Fibroblast of lung (primary cell): ENCODE results near the gene CIB1. TPM values are rescaled to one million over a fixed set of nuclear protein-coding genes. Genes with fewer than 3 reads are reported as not detected.
"Not testable (repeated sequence)": the region's sequence is repeated elsewhere in the genome, so short reads cannot be mapped to it uniquely, and the experiment has no call there.

Source experiments
- DNase-seq, 2 donors: peaks; one replicate each; pipeline versions ENCODE4 v3.0.0 to v3.0.0-alpha.2; 2010; ENCODE audit warnings: low read depth in 2 of 2
- H2AFZ ChIP-seq: 2 replicates; pipeline ENCODE4 v1.5.1; 2012; ENCODE audit warnings: low read length, control low read depth, inconsistent platforms
- H3K27ac ChIP-seq: 2 replicates; pipeline ENCODE4 v1.5.1; 2011; ENCODE audit warnings: low read length, control low read depth; ENCODE audit not compliant: insufficient read depth
- H3K27me3 ChIP-seq: 2 replicates; pipeline ENCODE4 v1.5.1; 2011; ENCODE audit warnings: mild to moderate bottlenecking, low read length; ENCODE audit not compliant: control insufficient read depth, insufficient read depth
- H3K36me3 ChIP-seq: 2 replicates; pipeline ENCODE4 v1.5.1; 2011; ENCODE audit warnings: low read length; ENCODE audit not compliant: control insufficient read depth, insufficient read depth
- H3K4me1 ChIP-seq: 2 replicates; pipeline ENCODE4 v1.5.1; 2011; ENCODE audit warnings: low read length; ENCODE audit not compliant: control insufficient read depth, insufficient read depth; ENCODE audit errors: extremely low read depth
- H3K4me2 ChIP-seq: 2 replicates; pipeline ENCODE4 v1.5.1; 2011; ENCODE audit warnings: low read length, control low read depth; ENCODE audit not compliant: insufficient read depth; ENCODE audit errors: extremely low read depth
- H3K4me3 ChIP-seq, 4 experiments: fragments of 200-600 bp in 1 of 4; sonication (generic) in 1 of 4; replicated peaks in 1 of 4; 2 replicates each; pipeline ENCODE4 v1.5.1; 2011 to 2016; ENCODE audit warnings: low read length in 4 of 4, low read depth in 3 of 4, mild to moderate bottlenecking in 3 of 4, control low read depth in 2 of 4, inconsistent platforms in 1 of 4, mixed read lengths in 1 of 4; ENCODE audit not compliant: insufficient read depth in 1 of 4; ENCODE audit errors: control extremely low read depth in 1 of 4
- H3K79me2 ChIP-seq: 2 replicates; pipeline ENCODE4 v1.5.1; 2012; ENCODE audit warnings: mild to moderate bottlenecking, low read length, inconsistent platforms; ENCODE audit not compliant: control insufficient read depth, insufficient read depth
- H3K9ac ChIP-seq: 2 replicates; pipeline ENCODE4 v1.5.1; 2011; ENCODE audit warnings: mild to moderate bottlenecking, low read length, control low read depth; ENCODE audit not compliant: insufficient read depth
- H3K9me3 ChIP-seq: 2 replicates; pipeline ENCODE4 v1.5.1; 2012; ENCODE audit warnings: low read depth, low read length; ENCODE audit not compliant: control insufficient read depth, insufficient read depth
- H4K20me1 ChIP-seq: 2 replicates; pipeline ENCODE4 v1.5.1; 2011; ENCODE audit warnings: low read length; ENCODE audit not compliant: control insufficient read depth, insufficient read depth; ENCODE audit errors: extremely low read depth
- EZH2 ChIP-seq: IDR thresholded peaks from 2 replicates; pipeline ENCODE4 v1.5.1; 2012; ENCODE audit warnings: low read length, control low read depth, mild to moderate bottlenecking; ENCODE audit errors: missing control alignments
- polyA plus RNA-seq, 2 donors: library from polyadenylated mRNA; depleted of rRNA in 1 of 2; stranded (reverse) in 1 of 2; unstranded in 1 of 2; fragments of >200 nt; gene quantifications; 2 replicates each; pipeline ENCODE4 v1.2.1, GENCODE V29; 2011 to 2012; ENCODE audit warnings: missing spikeins in 1 of 2
- total RNA-seq: library from RNA; depleted of rRNA; stranded (reverse); fragments of >200 nt; gene quantifications from 2 replicates; pipeline ENCODE4 v1.2.1, GENCODE V29; 2014
- TF ChIP-seq, protein P1 (sequence below), 2 donors: IDR thresholded peaks in 1 of 2; conservative IDR thresholded peaks in 1 of 2; 1 replicate in 1 of 2; 2 replicates in 1 of 2; pipeline ENCODE4 v1.5.1; 2011 to 2012; ENCODE audit warnings: low read length in 2 of 2, control low read depth in 1 of 2, inconsistent platforms in 1 of 2, low read depth in 1 of 2, mild to moderate bottlenecking in 1 of 2

Gene CIB1
- total and polyA plus RNA-seq, 2 donors (not counting 1 experiment from before 2014, with no cell fraction given), result 27.7 to 42.7 TPM

DNA sequence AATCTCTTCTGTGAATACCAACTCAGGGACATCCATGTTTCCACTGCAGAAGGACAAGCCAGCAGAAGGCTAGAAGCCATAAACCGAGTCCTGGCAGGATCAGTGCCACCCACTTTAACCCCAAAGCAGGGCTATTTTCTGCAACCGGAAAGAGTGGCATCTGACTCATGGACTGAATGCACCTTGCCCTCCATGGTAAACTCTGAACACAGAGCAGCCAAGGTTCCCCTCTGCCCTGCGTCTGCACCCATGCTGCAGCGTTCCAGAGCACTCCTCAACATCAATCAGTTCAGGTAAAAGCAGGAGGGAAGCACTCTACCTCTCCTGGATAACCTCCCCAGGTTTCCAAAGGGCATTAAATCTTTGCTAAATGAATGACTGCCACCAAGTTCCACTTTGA, 30.9 kb upstream of the CIB1 start:
- no peak for TF ChIP-seq EZH2
- TF ChIP-seq, protein P1, sequence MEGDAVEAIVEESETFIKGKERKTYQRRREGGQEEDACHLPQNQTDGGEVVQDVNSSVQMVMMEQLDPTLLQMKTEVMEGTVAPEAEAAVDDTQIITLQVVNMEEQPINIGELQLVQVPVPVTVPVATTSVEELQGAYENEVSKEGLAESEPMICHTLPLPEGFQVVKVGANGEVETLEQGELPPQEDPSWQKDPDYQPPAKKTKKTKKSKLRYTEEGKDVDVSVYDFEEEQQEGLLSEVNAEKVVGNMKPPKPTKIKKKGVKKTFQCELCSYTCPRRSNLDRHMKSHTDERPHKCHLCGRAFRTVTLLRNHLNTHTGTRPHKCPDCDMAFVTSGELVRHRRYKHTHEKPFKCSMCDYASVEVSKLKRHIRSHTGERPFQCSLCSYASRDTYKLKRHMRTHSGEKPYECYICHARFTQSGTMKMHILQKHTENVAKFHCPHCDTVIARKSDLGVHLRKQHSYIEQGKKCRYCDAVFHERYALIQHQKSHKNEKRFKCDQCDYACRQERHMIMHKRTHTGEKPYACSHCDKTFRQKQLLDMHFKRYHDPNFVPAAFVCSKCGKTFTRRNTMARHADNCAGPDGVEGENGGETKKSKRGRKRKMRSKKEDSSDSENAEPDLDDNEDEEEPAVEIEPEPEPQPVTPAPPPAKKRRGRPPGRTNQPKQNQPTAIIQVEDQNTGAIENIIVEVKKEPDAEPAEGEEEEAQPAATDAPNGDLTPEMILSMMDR (conservative IDR thresholded peaks at IDR 0.05 in 1 of 2, IDR thresholded peaks at IDR 0.05 in 1 of 2; ENCODE audit: low read depth in 1 of 2, low read length in 2 of 2), result no peak

GRCh38 chr15:90262426-90262825, 28.7 kb upstream of the CIB1 start:
- no peak overlapping the region for H3K4me3 ChIP-seq
- no peaks in the 10 kb centered on the region for H3K27me3 ChIP-seq
- no peaks in the 10 kb centered on the region for H3K36me3 ChIP-seq
- peaks cover 9% of the 10 kb centered on the region for H3K4me1 ChIP-seq
- H3K9ac ChIP-seq, result no peak overlapping the region
- no peak overlapping the region for H3K4me2 ChIP-seq
- H4K20me1 ChIP-seq, result no peaks in the 10 kb centered on the region
- TF ChIP-seq, protein P1 (conservative IDR thresholded peaks at IDR 0.05 in 1 of 2, IDR thresholded peaks at IDR 0.05 in 1 of 2; ENCODE audit: low read depth in 1 of 2, low read length in 2 of 2), result no peak
- TF ChIP-seq EZH2, result no peak
- no peaks in the 10 kb centered on the region for H3K9me3 ChIP-seq
- DNase-seq, result no peak
- H3K27ac ChIP-seq, result no peak overlapping the region
- no peak overlapping the region for H2AFZ ChIP-seq
- H3K79me2 ChIP-seq, result peaks cover 17% of the 10 kb centered on the region

More for the DNA sequence above, 30.9 kb upstream of the CIB1 start:
- Histone ChIP-seq H3K9me3 (no peaks in the 10 kb centered on the region), H3K79me2 (peaks cover 34% of the 10 kb centered on the region), H3K4me1 (peaks cover 9% of the 10 kb centered on the region), H3K4me3 (peak overlapping the region; percentile 91 to 99 (median 95)), H3K36me3 (no peaks in the 10 kb centered on the region), H3K9ac (peak overlapping the region; percentile 92), H4K20me1 (no peaks in the 10 kb centered on the region), H2AFZ (peak overlapping the region; percentile 13), H3K4me2 (peak overlapping the region; percentile 87), H3K27me3 (no peaks in the 10 kb centered on the region), H3K27ac (peak overlapping the region; percentile 93)
- DNase-seq, result no peak

DNA sequence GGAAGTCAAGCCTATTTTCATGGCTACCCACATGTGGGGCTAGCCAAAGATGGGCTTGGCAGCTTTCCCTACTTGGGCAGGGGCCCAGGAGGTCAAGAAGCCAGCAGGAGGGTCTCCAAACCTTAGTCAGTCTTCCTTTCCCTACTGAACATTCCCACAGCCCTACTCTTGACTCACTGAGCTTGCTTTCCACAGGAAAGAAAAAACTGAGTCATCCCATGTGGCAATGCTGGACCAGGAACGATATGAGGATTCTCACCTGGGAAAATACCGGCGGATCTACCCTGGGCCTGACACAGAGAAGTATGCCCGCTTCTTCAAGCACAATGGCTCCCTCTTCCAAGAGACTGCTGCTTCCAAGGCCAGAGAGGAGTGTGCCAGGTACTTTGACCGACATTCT, 28.1 kb upstream of the CIB1 start:
- Histone ChIP-seq H3K9ac (no peak overlapping the region), H2AFZ (no peak overlapping the region), H3K4me3 (no peak overlapping the region), H4K20me1 (no peaks in the 10 kb centered on the region), H3K4me1 (peaks cover 6% of the 10 kb centered on the region), H3K79me2 (peaks cover 10% of the 10 kb centered on the region), H3K36me3 (no peaks in the 10 kb centered on the region), H3K4me2 (no peak overlapping the region), H3K9me3 (no peaks in the 10 kb centered on the region), H3K27me3 (no peaks in the 10 kb centered on the region), H3K27ac (no peak overlapping the region)
- DNase-seq, result peak; percentile 6 to 53
- TF ChIP-seq, protein P1 (conservative IDR thresholded peaks at IDR 0.05 in 1 of 2, IDR thresholded peaks at IDR 0.05 in 1 of 2; ENCODE audit: low read depth in 1 of 2, low read length in 2 of 2), result no peak
- no peak for TF ChIP-seq EZH2

DNA sequence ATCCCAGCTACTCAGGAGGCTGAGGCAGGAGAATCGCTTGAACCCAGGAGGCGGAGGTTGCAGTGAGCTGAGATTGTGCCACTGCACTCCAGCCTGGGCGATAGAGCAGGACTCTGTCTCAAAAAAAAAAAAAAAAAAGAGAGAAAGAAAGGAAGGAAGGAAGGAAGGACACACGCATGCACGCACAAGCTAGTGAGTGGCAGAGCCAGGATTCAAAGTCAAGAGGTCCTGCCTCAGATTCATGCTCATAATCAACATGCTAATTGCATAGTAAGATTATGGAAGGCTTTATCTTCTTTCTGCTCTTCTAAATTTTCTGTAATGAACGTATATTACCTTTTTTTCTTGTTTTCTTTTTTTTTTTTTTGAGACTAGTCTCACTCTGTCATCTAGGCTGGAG, 27.0 kb upstream of the CIB1 start:
- not testable (repeated sequence) for H3K4me1 ChIP-seq, H3K4me2 ChIP-seq, H3K27me3 ChIP-seq, H3K9ac ChIP-seq, H3K9me3 ChIP-seq, H4K20me1 ChIP-seq, H3K4me3 ChIP-seq, H3K79me2 ChIP-seq, H3K36me3 ChIP-seq, H2AFZ ChIP-seq, DNase-seq, H3K27ac ChIP-seq
